ENCODE data around the gene OCIAD2.
"Not testable (repeated sequence)": the region's sequence is repeated elsewhere in the genome, so short reads cannot be mapped to it uniquely, and the experiment has no call there.

Gene OCIAD2

DNA sequence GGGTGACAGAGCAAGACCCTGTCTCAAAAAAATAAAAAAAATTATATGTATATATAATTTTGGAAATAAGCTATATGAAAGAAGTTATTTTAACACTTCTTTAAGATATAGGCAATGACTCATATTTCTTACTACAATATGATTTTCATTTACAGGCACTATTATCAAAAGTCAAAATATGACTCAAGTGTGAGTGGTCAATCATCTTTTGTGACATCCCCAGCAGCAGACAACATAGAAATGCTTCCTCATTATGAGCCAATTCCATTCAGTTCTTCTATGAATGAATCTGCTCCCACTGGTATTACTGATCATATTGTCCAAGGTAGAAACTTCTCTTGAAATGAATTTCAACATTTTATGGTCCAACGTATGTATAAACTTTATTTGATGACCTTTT lies 54.9 kb downstream of the OCIAD2 start:
- no peak for DNase-seq

DNA sequence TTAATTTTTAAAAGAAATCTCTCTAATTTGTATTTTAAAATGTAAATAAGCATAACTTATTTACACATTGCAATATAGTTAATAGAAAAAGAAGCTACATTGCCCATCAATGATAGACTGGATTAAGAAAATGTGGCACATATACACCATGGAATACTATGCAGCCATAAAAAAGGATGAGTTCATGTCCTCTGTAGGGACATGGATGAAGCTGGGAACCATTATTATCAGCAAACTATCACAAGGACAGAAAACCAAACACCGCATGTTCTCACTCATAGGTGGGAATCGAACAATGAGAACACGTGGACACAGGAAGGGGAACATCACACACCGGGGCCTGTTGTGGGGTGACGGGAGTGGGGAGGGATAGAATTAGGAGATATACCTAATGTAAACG lies 57.8 kb downstream of the OCIAD2 start:
- not testable (repeated sequence) for DNase-seq

DNA sequence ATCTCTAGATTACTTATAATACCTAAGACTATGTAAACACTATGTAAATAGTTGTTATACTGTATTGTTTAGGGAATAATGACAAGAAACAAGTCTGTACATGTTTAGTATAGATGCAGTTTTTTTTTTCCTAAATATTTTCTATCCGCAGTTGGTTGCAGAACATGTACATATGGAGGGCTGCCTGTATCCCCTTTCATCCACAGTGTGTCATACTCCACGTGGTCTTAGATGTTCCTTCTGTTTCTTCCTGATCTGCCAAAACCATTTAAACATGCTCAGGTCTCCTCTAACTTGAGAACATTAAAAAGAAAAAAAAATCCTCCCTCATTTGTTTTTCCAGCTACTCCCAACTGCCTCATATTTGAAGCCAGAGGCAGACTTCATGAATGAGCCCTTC lies 61.7 kb downstream of the OCIAD2 start:
- DNase-seq, result no peak

DNA sequence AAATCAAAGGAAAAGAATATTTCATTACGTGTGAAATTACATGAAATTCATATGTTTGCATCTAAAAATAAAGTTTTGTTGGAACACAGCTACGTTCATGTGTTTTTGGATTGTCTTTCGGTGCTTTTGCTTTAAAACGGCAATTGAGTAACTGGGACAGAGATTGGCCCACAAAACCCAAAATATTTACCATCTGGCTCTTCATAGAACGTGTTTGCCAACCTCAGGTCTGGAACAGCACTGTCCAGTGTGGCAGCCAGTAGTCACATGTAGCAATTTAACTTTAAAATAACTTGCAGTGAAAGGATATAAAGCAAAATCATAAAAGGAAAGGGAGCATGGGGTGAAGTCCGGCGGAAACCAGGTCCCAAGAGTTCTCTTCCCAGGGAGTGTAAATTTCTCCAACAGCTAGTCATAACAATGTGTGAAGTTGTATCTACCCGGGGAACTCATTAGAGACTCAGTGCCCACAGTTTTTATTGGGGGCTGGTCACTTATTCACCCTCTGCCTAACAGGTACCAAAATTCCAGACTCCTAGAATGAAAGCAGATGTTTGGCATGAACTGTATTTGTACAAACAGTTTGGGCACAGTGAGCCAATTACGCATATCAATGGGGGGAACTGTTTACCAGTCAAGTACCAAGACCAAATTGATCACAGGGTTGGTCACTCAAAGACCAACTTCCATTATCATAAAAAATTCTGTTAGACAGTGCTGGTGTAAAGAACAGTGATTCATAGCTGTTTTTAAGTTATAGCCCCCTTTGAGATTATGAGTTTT lies 65.3 kb downstream of the OCIAD2 start:
- DNase-seq, result no peak

DNA sequence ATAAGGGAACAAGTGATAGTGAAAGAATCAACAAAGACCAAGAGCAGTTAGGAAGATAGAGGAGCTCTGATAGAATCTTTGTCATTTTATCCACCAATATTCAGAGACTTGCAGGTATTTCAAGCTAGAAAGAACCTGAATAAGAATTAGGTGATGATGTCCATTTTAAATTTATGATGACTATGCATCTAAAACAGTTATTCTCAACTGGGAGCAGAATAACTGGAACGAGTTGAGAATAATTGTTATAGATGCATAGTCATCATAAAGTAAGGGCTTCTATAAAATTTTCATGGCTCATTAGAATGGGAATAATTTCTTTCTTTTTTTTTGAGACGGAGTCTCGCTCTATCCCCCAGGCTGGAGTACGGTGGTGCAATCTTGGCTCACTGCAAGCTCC lies 69.9 kb downstream of the OCIAD2 start:
- DNase-seq, result no peak
